ENCODE data around the gene SND1.
"Not testable (repeated sequence)": the region's sequence is repeated elsewhere in the genome, so short reads cannot be mapped to it uniquely, and the experiment has no call there.

SND1 gene

DNA sequence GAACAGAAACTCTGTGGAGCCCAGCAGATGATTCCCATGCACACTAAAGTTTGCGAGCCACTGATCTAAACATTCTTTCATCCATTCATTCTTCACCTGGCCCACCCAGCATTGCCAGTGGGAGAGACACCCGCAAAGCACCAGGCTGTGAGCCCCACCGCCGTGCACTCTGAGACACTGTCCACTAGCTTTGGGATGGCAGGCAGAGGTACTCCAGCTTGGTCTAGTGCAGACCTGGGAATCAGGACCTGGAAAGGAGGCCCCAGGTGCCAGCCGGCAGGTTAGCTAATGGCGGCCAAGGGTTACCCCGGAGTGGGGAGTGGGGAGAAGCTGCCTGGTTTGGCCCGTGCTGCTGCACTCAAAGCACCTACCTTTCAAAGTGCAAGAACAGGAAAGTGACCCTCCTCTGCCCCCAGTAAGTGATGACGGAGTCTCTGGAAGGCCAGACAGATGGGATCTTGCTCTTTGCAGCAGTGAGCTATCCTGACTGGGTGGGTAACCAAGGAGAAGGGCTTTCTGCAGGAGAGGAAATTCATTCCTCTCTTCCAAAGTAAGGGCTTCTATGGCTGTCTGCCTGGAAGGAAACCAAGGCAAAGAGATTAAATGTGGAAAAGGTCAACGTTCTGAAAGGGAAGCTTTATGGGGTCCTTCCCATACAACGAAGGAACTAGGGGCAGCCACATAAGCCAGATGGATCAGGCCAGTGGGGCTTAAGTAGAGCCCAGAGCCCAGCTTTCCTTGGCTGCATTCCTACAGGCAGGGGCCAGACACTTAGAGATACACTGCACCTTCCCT lies 453.4 kb downstream of the SND1 start:
- no peak for DNase-seq

DNA sequence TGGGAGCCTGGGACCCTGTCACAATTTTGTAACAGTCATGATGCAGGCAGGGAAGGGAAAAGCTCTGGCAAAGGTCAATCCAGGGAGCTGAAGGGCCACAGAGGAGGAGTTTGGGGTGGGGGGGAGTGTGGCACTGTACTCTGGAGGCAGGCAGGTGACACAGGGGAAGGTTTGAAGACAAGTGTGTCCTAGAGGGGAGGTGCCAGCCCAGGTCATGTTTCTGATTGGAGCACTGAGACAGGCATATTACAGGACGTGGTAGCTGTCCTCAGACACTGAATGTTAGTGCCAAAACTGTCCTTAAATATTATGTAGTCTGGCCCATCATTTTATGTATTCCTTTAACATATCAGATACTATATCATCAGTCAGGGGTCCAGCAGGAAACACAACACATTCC lies 454.8 kb downstream of the SND1 start:
- no peak for DNase-seq

DNA sequence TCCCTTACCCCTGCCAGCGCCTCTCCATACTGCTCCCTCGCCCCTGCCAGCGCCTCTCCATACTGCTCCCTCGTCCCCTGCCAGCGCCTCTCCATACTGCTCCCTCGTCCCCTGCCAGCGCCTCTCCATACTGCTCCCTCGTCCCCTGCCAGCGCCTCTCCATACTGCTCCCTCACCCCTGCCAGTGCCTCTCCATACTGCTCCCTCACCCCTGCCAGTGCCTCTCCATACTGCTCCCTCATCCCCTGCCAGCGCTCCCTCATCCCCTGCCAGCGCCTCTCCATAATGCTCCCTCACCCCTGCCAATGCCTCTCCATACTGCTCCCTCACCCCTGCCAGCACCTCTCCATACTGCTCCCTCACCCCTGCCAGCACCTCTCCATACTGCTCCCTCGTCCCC lies 455.5 kb downstream of the SND1 start:
- not testable (repeated sequence) for DNase-seq

DNA sequence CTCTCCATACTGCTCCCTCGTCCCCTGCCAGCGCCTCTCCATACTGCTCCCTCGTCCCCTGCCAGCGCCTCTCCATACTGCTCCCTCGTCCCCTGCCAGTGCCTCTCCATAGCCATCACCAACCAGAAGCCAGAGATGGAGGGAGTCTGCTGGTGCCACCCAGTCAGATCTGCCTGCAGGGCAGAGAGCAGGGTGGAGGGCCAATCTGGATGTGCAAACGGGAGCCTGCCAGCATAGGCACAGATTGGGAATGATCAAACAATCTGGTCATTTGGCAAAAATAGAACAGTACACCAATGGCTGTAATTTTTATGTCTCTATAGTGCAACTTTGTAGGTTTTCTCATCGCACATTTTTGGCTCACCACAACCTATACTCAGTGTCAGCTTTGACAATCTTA lies 456.1 kb downstream of the SND1 start:
- DNase-seq = no peak

DNA sequence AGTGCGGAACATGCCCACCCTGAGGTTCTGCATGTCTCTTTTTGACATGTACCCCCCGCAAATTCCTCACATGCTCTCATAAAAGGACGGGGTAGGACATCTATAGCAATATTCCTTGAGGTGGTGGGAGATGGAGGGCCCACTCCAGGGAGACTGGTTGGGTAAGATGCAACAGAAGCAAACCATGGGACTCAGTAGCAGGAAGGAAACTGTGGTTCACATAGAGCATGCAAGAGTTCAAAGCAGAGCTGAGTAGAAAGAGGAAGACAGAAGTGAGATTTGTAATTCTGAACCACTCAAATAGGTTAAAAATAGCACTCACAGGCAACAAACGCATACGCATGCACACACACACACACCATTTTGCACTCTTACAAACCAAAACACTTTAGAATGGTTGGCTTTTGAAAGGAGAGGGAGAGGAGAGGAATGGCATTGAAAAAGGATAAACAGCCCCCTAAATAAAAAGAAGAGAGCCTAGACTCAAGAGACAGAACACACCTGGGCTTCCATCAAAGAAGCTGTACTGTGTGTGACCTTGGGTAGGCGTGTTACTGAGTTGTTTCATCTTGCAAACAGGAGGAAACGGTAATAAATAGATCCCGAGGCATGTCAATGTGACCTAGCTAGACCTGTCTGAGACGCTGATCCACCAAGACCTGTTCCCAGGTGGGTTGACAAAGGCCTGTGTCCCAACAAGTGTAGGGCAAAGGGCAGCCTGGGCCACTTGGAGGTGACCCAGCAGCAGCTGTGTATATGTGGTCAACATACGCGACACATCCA lies 456.8 kb downstream of the SND1 start:
- DNase-seq = no peak

DNA sequence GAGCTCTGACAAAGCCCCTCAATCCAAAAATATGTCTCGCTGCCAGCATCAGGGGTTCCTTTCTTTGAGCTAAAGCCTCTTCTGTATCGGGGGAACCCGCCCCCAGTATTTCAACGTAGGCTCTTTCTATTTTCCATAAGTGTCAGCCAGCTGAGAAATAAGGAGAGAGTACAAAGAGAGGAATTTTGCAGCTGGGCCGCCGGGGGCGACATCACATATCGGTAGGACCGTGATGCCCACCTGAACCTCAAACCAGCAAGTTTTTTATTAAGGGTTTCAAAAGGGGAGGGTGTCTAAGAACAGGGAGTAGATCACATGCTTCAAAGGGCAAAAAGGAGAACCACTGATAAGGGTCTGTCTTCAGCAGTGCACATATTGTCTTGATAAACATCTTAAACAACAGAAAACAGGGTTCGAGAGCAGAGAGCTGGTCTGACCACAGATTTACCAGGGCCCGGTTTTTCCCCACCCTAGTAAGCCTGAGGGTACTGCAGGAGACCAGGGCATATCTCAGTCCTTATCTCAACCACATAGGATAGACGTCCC lies 457.5 kb downstream of the SND1 start:
- DNase-seq = not testable (repeated sequence)

DNA sequence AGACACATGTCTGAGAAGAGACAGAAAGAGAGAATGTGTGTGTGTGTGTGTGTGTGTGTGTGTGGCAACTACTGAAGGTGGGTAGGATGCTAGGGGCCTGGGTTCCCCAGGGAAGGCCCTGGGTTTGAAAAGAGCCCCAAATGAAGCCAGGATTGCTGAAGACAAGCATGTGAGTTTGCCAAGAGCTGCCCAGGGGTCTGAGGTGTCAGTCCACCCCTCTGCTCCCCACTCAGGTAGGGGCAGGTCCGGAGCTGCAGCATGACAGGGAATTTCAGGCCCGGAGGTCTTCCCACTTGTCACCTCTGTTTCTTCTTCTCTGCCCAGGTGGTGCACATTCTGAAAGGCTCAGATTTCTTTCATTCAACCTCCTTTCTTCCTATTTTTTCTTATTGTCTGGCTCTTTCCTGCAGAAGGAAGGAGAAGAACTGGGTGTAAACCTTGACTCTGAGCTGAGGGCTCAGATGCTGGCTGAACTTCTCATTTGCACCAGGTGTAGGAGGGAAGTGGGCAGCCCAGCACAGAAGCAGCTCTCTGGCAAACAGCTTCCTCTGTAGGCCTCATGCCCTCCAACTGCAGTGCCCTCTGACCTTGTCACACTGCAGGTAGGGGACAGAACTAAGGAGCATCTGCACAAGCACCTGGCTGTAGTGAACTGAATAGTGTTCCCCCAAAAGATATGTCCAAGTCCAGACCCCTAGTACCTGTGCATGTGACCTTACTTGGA lies 458.8 kb downstream of the SND1 start:
- DNase-seq = no peak

DNA sequence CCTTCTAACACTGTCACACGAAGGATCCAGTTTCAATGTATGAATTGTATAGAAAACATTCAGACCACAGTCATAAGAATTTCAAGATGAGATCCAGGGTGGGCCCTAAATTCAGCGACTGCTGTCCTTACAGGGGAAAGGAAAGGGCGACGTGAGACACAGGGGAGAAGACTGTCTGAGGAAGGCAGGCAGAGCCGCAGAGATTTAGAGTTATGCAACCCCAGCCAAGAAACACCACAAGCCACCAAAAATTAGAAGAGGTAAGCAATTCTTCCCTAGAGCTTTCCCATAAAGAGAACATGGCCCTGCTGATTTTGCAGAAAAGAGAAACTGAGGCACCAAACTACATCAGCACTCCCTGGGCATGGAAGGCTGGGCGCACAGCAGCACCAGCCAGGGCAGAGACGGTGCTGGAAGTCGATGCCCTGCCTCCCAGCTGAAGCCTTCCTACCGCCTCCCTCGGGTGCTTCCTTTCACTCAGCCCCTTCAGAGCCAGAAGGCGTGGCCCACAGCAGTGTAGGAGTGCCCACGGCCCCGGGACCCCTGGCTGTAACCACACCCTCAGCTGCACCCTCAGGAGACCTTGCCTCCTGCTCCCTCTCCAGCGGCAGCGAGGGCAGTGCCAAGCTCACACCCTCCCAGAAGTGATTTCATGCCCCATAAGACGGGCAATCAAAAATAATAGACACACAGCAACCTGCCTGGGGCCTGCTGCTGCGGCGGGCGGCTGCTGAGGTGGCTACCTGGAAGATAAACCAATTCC lies 460.2 kb downstream of the SND1 start:
- no peak for DNase-seq

DNA sequence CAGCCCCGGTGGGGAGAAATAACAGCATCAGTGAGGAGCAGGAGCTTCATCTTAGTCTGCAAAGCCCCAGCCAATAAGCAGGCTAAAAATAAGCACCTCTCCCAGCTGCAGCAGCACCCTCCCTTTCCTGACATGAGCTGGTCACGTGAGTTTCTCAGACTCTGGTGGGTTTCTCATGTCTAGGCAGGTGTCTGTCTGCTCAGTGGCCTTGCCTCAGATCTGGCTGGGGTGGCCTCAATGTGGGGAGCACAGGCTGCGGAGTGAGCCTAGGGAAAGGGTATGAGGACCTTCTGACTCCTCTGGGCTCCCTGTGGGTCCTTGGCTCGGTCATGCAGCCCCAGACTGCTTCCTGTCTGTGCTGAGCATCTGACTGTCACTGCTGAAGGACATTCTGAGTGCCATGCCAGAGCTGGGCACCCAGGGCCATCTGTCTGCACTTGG lies 460.8 kb downstream of the SND1 start:
- no peak for DNase-seq

DNA sequence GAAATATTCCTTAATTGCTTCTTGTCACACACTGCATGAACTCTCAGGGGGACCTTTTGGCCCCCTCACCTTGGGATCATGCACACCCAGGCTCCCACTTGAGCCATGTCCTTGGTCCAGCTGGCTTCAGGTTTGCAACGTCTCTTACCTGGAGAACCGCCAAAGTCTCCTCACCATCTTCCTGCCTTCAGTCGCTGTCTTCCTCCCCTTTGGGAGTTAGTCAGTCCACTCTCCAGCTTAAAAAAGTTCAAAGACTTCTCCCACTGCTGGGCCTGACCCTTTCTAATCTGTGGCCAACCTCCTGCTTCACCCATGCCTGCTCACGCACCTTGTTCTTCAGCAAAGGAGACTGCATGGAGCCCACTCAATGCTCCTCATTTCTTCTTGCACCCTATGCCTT lies 461.8 kb downstream of the SND1 start:
- no peak for DNase-seq

DNA sequence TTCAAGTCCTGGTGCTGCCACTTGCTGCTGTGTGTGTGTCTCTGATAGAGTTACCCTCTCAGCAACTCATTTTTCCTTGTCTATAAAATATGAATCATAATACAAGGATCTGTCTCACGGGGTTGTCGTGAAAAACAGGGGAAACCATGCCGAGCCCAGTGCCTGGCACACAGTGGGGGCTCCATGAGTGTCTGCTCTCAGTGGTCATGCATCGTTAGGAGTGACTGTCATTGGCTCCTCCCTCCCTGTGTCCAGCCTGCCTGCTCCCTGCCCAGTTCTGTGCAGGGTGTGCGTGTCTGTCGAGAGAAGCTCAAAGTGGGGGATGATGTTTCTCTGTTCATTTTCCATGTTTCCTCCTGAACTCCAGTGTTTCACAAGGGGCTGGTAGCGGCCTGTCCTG lies 462.8 kb downstream of the SND1 start:
- DNase-seq = no peak

DNA sequence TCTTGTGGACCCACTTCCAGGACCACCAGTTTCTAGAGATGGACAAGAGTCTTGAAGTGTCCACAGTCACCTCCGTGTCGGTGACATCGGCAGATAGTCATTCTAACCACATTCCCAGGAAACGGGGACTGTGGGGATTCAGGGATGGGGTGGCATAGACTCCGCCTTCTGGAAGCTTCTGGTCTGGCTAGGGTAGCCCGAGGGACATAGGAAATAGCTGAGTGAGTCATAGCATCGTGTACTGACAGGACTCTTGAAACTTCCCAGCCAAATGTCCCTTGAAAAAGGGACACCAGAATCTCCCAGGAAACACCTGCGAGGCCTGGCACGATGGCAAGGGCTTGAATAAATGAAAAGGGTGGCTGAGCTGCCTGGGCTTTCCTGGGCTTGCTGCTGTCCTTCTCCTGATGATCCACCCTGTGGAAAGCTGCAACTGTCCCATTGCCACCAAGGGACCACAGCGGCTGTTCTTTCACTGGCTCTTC lies 463.4 kb downstream of the SND1 start:
- peak; percentile 59 for DNase-seq

DNA sequence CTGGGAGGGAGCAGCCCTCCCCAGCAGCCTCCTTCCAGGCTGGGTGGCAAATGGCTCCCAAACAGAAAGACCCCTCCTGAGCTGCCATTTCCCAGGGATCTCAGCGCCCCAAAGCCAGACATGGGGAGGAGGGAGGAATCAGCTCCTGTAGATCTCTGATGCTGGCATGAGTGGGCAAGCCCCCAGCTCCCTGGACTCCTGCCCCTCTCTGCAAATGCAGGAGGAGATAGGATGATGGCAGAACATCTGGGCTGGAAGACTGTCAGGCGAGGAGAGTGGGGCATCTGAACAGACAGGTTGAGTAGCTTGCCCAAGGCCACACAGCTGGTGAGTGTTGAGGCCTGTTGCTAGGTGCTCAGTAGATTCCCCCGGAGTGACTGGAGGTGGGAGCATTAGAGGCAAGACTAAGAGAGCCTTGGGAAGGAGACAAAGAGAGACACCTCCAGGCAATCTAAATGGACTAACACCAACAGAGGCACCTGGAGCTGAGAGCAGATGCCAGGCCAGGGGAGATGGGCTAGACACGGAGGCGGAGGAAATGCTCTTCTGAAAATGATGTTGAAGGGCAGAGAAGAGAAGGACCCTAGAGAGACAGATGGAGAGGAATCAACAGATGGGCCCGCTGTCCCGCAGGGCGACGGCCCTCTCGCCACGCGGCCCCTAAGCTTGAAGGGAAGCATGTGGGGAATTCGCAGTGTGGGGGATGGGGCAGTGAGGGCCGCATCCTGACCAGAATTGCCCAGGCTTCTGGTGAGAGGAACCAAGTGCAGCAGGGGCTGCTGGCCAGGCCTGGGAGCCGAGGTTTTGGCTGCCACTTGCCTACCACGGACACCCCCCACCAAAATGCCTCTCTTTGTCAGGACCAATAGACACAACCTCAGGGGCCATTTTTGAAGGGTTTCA lies 464.1 kb downstream of the SND1 start:
- DNase-seq = no peak

DNA sequence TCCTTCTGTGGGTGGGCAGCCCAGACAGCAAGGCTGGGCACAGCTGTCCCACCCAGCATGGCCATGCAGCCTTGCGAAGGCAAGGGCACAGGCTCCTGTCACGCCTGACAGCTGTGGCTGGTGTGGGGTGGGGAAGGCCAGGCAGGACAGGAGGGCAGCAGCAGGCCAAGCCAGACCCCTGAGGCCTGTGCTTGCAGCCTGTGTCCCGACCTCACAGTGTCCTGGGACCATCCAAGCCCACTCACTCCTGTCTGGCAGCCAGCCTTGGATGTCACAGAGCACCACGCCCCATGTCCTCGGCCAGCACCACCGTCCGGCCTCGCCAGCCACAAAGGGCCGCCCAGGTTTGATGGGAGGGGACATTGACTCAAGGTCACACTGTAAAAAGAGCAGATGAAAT lies 464.7 kb downstream of the SND1 start:
- DNase-seq = no peak

DNA sequence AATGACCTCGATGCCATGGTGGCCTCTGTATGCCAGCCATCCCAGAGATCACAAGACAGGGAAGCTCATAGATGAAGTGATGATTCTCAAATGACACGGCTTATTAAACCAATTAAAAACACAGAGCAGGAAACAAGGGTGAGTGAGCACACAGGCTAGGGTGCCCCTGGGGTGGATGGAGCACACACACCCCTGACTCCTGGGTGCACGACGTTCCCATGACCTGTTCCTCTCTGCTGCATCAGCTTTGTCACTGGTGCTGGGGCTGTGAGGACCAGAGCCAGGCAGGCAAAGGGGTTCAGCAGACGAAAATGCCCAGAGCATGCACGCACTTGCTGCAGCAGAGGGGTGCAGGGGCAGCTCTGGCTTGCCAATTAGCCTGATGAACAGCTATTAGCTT lies 465.7 kb downstream of the SND1 start:
- DNase-seq = no peak

DNA sequence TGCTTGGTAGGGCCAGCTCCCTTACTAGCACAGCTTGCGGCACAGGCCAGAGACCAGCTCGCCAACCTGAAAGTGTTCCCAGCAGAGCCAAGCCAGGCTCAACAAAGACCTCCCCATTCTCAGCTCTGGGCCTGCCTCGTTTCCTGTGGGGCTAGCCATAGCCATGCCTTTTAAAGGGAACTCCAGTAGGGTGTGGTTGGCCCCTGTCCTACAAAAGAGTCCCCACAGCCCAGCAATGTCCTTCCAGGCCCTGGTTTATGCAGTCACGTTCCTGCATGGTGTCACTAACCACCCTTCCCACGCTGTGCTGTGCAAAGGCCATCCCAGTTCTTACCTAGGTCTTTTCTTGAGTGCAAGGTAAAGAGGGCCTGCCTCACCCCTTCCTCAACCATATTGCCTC lies 467.0 kb downstream of the SND1 start:
- no peak for DNase-seq

DNA sequence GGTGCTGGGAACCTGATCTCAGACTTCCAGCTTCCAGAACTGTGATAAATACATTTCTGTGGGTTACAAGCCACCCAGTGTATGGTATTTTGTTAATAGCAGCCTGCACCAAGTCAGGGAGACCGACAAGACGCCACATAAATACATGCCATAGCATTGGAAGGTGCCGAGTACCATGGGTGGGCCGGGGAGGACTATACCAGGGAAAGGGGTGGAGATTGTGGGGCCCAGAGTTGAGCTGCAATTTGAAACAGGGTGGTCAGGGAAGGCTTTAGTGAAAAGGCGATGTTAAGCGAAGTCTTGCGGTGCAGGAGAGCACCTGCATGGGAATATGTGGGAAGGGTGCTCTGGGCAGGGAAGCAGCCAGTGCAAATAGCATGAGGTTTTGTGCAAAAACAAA lies 468.1 kb downstream of the SND1 start:
- DNase-seq = no peak

DNA sequence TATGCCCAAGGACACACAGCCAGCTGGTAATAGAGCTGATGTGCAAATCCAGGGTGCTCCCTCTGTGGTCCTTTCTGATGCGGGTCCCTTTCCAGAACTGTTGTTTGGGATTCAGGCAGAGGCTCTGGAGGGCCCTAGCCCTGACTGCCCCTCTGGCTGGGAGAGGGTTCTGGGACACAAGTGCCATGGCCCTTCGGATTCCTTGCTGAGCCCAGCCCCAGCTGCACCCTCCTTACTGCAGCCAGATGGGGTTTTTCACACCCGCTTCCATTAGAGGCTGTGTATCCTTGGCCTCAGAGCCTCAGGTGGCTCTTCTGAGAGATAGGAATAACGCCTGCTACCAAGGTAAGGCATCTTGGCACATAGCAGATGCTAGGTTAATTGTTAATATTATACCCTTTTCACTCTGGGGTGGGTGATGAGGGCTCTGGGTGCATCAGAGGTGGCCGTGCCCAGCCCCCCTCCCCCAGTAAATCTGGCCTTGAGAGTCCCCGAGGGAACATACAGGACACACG lies 469.0 kb downstream of the SND1 start:
- DNase-seq = no peak

DNA sequence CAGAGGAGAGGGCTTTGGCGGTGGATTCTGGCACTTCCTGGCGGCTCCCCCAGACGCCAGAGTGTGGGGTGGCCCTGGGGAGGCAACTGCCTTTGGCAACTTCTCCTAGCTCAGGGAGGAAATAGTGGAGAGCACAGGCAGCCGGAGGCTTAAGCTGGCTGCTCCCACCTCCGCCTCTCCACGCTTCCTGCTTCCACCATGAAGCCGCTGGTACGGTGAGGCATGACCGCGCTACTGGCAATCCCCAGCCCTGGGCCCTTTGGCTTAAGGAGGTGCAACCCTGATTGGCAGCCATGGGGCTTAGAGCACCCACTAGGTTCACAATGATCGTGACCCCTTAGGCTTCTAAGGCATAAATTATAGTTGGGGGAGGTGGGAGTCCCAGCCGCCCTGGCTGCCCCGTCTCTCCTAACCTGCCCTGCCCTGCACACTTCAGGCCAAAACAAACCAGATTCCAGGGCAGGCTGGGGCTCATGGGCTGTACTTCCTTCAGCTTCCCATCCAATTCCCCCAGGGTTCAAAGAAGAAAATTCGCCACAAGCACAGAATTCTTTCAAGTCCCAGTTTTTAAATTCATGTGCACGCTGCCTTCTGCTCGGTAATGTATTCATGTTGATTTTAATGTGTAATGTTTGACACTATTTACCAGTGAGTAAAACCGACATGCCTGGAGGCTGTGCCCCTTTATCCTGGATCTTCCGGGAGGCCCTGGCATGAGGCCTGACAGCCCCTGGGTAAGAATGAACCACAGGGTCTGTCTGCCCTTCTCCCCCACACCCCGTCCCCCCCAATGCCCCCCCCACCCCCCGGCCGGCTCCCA lies 469.9 kb downstream of the SND1 start:
- no peak for DNase-seq
